Transverse colon (tissue), 3 donors: ENCODE results near the gene ARHGAP6.

Experiments used
- POLR2A ChIP-seq: fragments of 450-650 bp; IDR thresholded peaks from one replicate; pipeline ENCODE4 v1.6.1; 2016; ENCODE audit warnings: antibody characterized with exemption, mild to moderate bottlenecking, moderate library complexity
- POLR2AphosphoS5 ChIP-seq, 3 donors: sonication (generic); formaldehyde crosslinking; IDR thresholded peaks; one replicate each; pipeline ENCODE4 v1.6.1; 2016; ENCODE audit warnings: antibody characterized with exemption in 3 of 3

DNA sequence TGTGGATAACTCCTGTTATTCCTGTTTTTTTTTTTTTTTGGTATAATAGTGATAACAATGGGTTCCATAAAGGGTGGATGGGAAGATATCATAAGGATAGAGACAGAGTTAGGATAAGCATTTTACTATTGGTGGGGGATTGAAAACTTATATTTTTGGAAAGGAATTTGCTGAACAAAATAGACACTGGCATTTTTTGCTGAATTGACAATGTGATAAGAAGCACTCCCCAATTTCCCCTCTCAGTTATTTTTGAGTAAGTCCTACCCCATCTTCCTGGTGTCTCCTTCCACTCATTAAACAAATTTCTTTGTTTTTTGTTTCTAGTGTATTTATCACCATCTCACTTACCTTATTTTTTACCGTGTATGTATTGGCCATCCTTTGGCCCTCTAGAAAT is 316.7 kb downstream of the ARHGAP6 start:
- TF ChIP-seq POLR2AphosphoS5 (IDR thresholded peaks at IDR 0.05) (no peak), POLR2A (no peak)
